HK-2 (cell line): ENCODE data around the gene DAB1.
"Not testable (repeated sequence)": the region's sequence is repeated elsewhere in the genome, so short reads cannot be mapped to it uniquely, and the experiment has no call there.

Experiments used
- DNase-seq: peaks from one replicate; pipeline ENCODE4 v3.0.0-alpha.2; 2018; ENCODE audit not compliant: unreplicated experiment

Gene DAB1

GRCh38 chr1:57220905-57221304, 203.0 kb downstream of the DAB1 start:
- DNase-seq, result not testable (repeated sequence)

- no peak for DNase-seq
Measured at GRCh38 chr1:57218487-57219079, 205.3 kb downstream of the DAB1 start.

- DNase-seq, result no peak
Measured at GRCh38 chr1:57217905-57218304, 206.0 kb downstream of the DAB1 start.

- DNase-seq, result no peak
Measured at GRCh38 chr1:57214951-57215575, 208.8 kb downstream of the DAB1 start.

GRCh38 chr1:57210881-57211280, 213.0 kb downstream of the DAB1 start:
- DNase-seq, result no peak

- no peak for DNase-seq
Measured at GRCh38 chr1:57209495-57209894, 214.4 kb downstream of the DAB1 start.

GRCh38 chr1:57208741-57209302, 215.0 kb downstream of the DAB1 start:
- DNase-seq, result no peak

GRCh38 chr1:57206038-57206437, 217.8 kb downstream of the DAB1 start:
- no peak for DNase-seq

- no peak for DNase-seq
Measured at GRCh38 chr1:57204942-57205787, 218.7 kb downstream of the DAB1 start.

GRCh38 chr1:57204091-57204490, 219.8 kb downstream of the DAB1 start:
- no peak for DNase-seq

GRCh38 chr1:57202241-57202640, 221.6 kb downstream of the DAB1 start:
- DNase-seq, result no peak

- no peak for DNase-seq
Measured at GRCh38 chr1:57198912-57199311, 224.9 kb downstream of the DAB1 start.

GRCh38 chr1:57195436-57195941, 228.4 kb downstream of the DAB1 start:
- no peak for DNase-seq

GRCh38 chr1:57192222-57192621, 231.6 kb downstream of the DAB1 start:
- DNase-seq, result no peak

- DNase-seq, result no peak
Measured at GRCh38 chr1:57190898-57191297, 233.0 kb downstream of the DAB1 start.

- DNase-seq, result no peak
Measured at GRCh38 chr1:57188168-57188567, 235.7 kb downstream of the DAB1 start.

GRCh38 chr1:57186455-57186854, 237.4 kb downstream of the DAB1 start:
- DNase-seq, result no peak

- no peak for DNase-seq
Measured at GRCh38 chr1:57179001-57179400, 244.9 kb downstream of the DAB1 start.

- DNase-seq, result no peak
Measured at GRCh38 chr1:57175506-57175905, 248.4 kb downstream of the DAB1 start.

GRCh38 chr1:57172040-57172439, 251.8 kb downstream of the DAB1 start:
- DNase-seq, result no peak

- no peak for DNase-seq
Measured at GRCh38 chr1:57167997-57168396, 255.9 kb downstream of the DAB1 start.

GRCh38 chr1:57165546-57165945, 258.3 kb downstream of the DAB1 start:
- DNase-seq, result no peak
